DND-41 (cell line): Measurements from ENCODE around the gene PNPLA2.

Source experiments
- ATAC-seq: fragments of 200-7000 bp; cut with Tn5 transposase; 3 replicates; pipeline ENCODE4 v1.9.1; 2021; ENCODE audit warnings: low read depth; ENCODE audit not compliant: insufficient read depth
- DNase-seq: peaks from one replicate; pipeline ENCODE4 v3.0.0-alpha.2; 2020
- H2AFZ ChIP-seq: 2 replicates; pipeline ENCODE4 v1.6.0; 2012; ENCODE audit warnings: low read depth, low read length
- H3K27ac ChIP-seq: 2 replicates; pipeline ENCODE4 v1.5.1; 2012; ENCODE audit warnings: low read length, inconsistent platforms
- H3K27me3 ChIP-seq: fragments of 200-600 bp; sonication (generic); 2 replicates; pipeline ENCODE4 v1.6.0; 2012; ENCODE audit warnings: low read length, mild to moderate bottlenecking, inconsistent platforms; ENCODE audit not compliant: insufficient read depth, poor library complexity
- H3K36me3 ChIP-seq: 2 replicates; pipeline ENCODE4 v1.5.1; 2012; ENCODE audit warnings: low read length, inconsistent platforms; ENCODE audit not compliant: insufficient read depth
- H3K4me1 ChIP-seq: 2 replicates; pipeline ENCODE4 v1.5.1; 2012; ENCODE audit warnings: mild to moderate bottlenecking, low read length; ENCODE audit not compliant: insufficient read depth
- H3K4me2 ChIP-seq: 2 replicates; pipeline ENCODE4 v1.6.0; 2012; ENCODE audit warnings: mild to moderate bottlenecking, moderate library complexity, low read length, inconsistent platforms; ENCODE audit not compliant: insufficient read depth
- H3K4me3 ChIP-seq, 2 experiments: fragments of 200-600 bp in 1 of 2; shearing (Covaris generic) in 1 of 2; 2 replicates each; pipeline ENCODE4 v1.5.1; 2012 to 2016; ENCODE audit warnings: inconsistent platforms in 2 of 2, low read length in 2 of 2, mild to moderate bottlenecking in 2 of 2, low read depth in 1 of 2, moderate library complexity in 1 of 2
- H3K79me2 ChIP-seq: 2 replicates; pipeline ENCODE4 v1.6.0; 2012; ENCODE audit warnings: low read length, inconsistent platforms; ENCODE audit not compliant: insufficient read depth
- H3K9ac ChIP-seq: 2 replicates; pipeline ENCODE4 v1.6.0; 2012; ENCODE audit warnings: low read depth, mild to moderate bottlenecking, inconsistent platforms, low read length, moderate library complexity
- H3K9me3 ChIP-seq: 2 replicates; pipeline ENCODE4 v1.5.1; 2012; ENCODE audit warnings: low read length, moderate library complexity, mild to moderate bottlenecking, inconsistent platforms; ENCODE audit not compliant: insufficient read depth, severe bottlenecking
- H4K20me1 ChIP-seq: 2 replicates; pipeline ENCODE4 v1.6.0; 2012; ENCODE audit warnings: low read length; ENCODE audit not compliant: insufficient read depth
- EZH2 ChIP-seq: IDR thresholded peaks from 3 replicates; pipeline ENCODE4 v1.6.1; 2012; ENCODE audit warnings: borderline replicate concordance, low read depth, mild to moderate bottlenecking, moderate library complexity, low read length, inconsistent platforms; ENCODE audit not compliant: severe bottlenecking
- TF ChIP-seq, protein P1 (sequence below): IDR thresholded peaks from 2 replicates; pipeline ENCODE4 v1.5.1; 2012; ENCODE audit warnings: borderline replicate concordance, low read length, moderate library complexity, mild to moderate bottlenecking; ENCODE audit not compliant: poor library complexity, severe bottlenecking; ENCODE audit errors: extremely low read depth

The PNPLA2 gene

GRCh38 chr11:800473-800872 is 18.2 kb upstream of the PNPLA2 start:
- Histone ChIP-seq H3K27me3 (no peaks in the 10 kb centered on the region), H3K9ac (no peak overlapping the region), H3K9me3 (no peaks in the 10 kb centered on the region), H2AFZ (no peak overlapping the region), H3K4me1 (peaks cover 66% of the 10 kb centered on the region), H3K4me3 (no peak overlapping the region), H3K4me2 (no peak overlapping the region), H3K79me2 (peaks cover 51% of the 10 kb centered on the region), H4K20me1 (peaks cover 61% of the 10 kb centered on the region), H3K27ac (no peak overlapping the region), H3K36me3 (peaks cover 53% of the 10 kb centered on the region)
- DNase-seq (no peak), ATAC-seq (no peak)
- TF ChIP-seq EZH2 = no peak
- TF ChIP-seq, protein P1, sequence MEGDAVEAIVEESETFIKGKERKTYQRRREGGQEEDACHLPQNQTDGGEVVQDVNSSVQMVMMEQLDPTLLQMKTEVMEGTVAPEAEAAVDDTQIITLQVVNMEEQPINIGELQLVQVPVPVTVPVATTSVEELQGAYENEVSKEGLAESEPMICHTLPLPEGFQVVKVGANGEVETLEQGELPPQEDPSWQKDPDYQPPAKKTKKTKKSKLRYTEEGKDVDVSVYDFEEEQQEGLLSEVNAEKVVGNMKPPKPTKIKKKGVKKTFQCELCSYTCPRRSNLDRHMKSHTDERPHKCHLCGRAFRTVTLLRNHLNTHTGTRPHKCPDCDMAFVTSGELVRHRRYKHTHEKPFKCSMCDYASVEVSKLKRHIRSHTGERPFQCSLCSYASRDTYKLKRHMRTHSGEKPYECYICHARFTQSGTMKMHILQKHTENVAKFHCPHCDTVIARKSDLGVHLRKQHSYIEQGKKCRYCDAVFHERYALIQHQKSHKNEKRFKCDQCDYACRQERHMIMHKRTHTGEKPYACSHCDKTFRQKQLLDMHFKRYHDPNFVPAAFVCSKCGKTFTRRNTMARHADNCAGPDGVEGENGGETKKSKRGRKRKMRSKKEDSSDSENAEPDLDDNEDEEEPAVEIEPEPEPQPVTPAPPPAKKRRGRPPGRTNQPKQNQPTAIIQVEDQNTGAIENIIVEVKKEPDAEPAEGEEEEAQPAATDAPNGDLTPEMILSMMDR = no peak

DNA sequence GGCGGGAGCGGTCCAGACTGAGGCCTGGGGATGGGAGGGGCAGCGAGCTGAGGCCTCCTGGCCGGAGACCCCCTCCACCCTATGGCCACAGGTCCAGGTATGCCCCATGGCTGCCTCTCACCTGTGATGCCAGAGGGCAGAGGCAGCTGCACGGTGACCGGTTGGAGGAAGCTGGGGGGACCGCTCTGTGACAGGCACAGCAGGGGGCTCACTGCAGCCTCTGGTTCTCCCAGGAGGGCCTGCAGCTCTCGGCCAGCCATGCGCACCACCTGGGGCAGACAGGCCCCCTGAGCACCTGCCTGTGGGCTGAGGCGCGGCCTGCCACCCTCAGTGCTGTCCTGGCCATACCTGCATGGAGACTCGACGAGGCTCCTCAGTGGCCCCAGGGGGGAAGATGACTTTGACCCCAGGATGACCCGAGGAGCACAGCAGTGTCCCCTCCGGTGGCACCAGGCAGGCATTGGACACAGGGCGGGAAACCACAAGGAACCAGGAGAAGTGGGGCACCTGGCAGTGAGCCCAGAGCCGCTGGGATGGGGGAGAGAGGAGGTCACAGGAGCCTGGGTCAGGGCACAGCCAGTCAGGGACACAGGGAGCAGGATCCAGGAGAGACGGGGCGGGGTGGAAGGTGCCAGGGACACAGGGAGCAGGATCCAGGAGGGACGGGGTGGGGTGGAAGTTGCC is 17.5 kb upstream of the PNPLA2 start:
- Histone ChIP-seq H3K4me3 (no peak overlapping the region), H3K9ac (no peak overlapping the region), H3K9me3 (no peaks in the 10 kb centered on the region), H3K27ac (no peak overlapping the region), H3K4me2 (no peak overlapping the region), H3K27me3 (no peaks in the 10 kb centered on the region), H2AFZ (no peak overlapping the region), H3K4me1 (peaks cover 65% of the 10 kb centered on the region), H3K36me3 (peaks cover 53% of the 10 kb centered on the region), H3K79me2 (peaks cover 44% of the 10 kb centered on the region), H4K20me1 (peaks cover 56% of the 10 kb centered on the region)
- TF ChIP-seq, protein P1 = no peak
- no peak for TF ChIP-seq EZH2
- ATAC-seq (no peak), DNase-seq (no peak)

- DNase-seq (no peak), ATAC-seq (no peak)
- H3K36me3 ChIP-seq = peaks cover 53% of the 10 kb centered on the region
- no peak overlapping the region for H3K4me3 ChIP-seq
- no peaks in the 10 kb centered on the region for H3K27me3 ChIP-seq
- TF ChIP-seq, protein P1 = no peak
- no peak for TF ChIP-seq EZH2
- peak overlapping the region; percentile 93; the same call in 1 of the 2 replicates for H3K4me2 ChIP-seq
- H3K9ac ChIP-seq = no peak overlapping the region; the same call in 1 of the 2 replicates
- H2AFZ ChIP-seq = no peak overlapping the region
- no peaks in the 10 kb centered on the region for H3K9me3 ChIP-seq
- H4K20me1 ChIP-seq = peaks cover 47% of the 10 kb centered on the region
- H3K79me2 ChIP-seq = peaks cover 39% of the 10 kb centered on the region
- no peak overlapping the region for H3K27ac ChIP-seq
- peaks cover 56% of the 10 kb centered on the region for H3K4me1 ChIP-seq
Observed at GRCh38 chr11:802018-802617, 16.6 kb upstream of the PNPLA2 start.
